Measurements from ENCODE around the gene RFC1. TPM values are rescaled to one million over a fixed set of nuclear protein-coding genes. Genes with fewer than 3 reads are reported as not detected.
A peak's percentile ranks its signal among the peaks of the same experiment; 100 is the strongest.
"Not testable (repeated sequence)": the region's sequence is repeated elsewhere in the genome, so short reads cannot be mapped to it uniquely, and the experiment has no call there.

RFC1 gene
- total RNA-seq, 3 donors from 2014 or later, result 24.2 to 47.3 (median 29.5) TPM

GRCh38 chr4:39406763-39407583, 40.8 kb upstream of the RFC1 start, which contains the start of gene KLB:
Gene KLB, plus strand, starts transcription at chr4:39406930. Its CDS starts 20 bp downstream, at chr4:39406950.
- no peak for TF ChIP-seq CTCF (IDR thresholded peaks at IDR 0.05)
- no peaks in the 10 kb centered on the region for H3K9me3 ChIP-seq
- peak; percentile 100 for ATAC-seq
- no peaks in the 10 kb centered on the region for H3K36me3 ChIP-seq (ENCODE audit: low read depth)
- no peak within 1 kb of the TSS for H3K4me3 ChIP-seq
- peak in 2 of 3 donors; percentile 43 to 61 for DNase-seq
- H3K4me1 ChIP-seq (ENCODE audit: low read depth), result no peaks in the 10 kb centered on the region
- intact Hi-C loops (cut with DNase I, micrococcal nuclease), result no loop called here

GRCh38 chr4:39401640-39402039, 35.5 kb upstream of the RFC1 start:
- ATAC-seq; H3K9me3 ChIP-seq; H3K4me3 ChIP-seq; H3K4me1 ChIP-seq (ENCODE audit: low read depth); H3K36me3 ChIP-seq (ENCODE audit: low read depth); DNase-seq; intact Hi-C loops (cut with DNase I, micrococcal nuclease): not testable (repeated sequence)

- H3K36me3 ChIP-seq (ENCODE audit: low read depth), result no peaks in the 10 kb centered on the region
- no peaks in the 10 kb centered on the region for H3K4me1 ChIP-seq (ENCODE audit: low read depth)
- intact Hi-C loops (cut with DNase I, micrococcal nuclease), result no loop called here
- H3K4me3 ChIP-seq, result no peak overlapping the region
- no peak for DNase-seq
- ATAC-seq, result no peak
- TF ChIP-seq CTCF (IDR thresholded peaks at IDR 0.05), result no peak
- no peaks in the 10 kb centered on the region for H3K9me3 ChIP-seq
Measured at GRCh38 chr4:39394706-39395105, 28.5 kb upstream of the RFC1 start.

GRCh38 chr4:39390603-39391002, 24.4 kb upstream of the RFC1 start:
- no peak for ATAC-seq
- DNase-seq, result no peak
- intact Hi-C loops (cut with DNase I, micrococcal nuclease), result no loop called here

GRCh38 chr4:39384563-39384962, 18.4 kb upstream of the RFC1 start:
- intact Hi-C loops (cut with DNase I, micrococcal nuclease), result no loop called here
- no peak for TF ChIP-seq CTCF (IDR thresholded peaks at IDR 0.05)
- ATAC-seq, result no peak
- no peaks in the 10 kb centered on the region for H3K4me1 ChIP-seq (ENCODE audit: low read depth)
- no peaks in the 10 kb centered on the region for H3K36me3 ChIP-seq (ENCODE audit: low read depth)
- no peak for DNase-seq
- no peaks in the 10 kb centered on the region for H3K9me3 ChIP-seq
- no peak overlapping the region for H3K4me3 ChIP-seq

More at GRCh38 chr4:39390603-39391002, 24.4 kb upstream of the RFC1 start:
- no peak overlapping the region for H3K4me3 ChIP-seq
- TF ChIP-seq CTCF (IDR thresholded peaks at IDR 0.05), result no peak
- H3K9me3 ChIP-seq, result no peaks in the 10 kb centered on the region
- no peaks in the 10 kb centered on the region for H3K36me3 ChIP-seq (ENCODE audit: low read depth)
- no peaks in the 10 kb centered on the region for H3K4me1 ChIP-seq (ENCODE audit: low read depth)

GRCh38 chr4:39383690-39384089, 17.5 kb upstream of the RFC1 start:
- Histone ChIP-seq H3K4me1 (ENCODE audit: low read depth) (no peaks in the 10 kb centered on the region), H3K4me3 (no peak overlapping the region), H3K36me3 (ENCODE audit: low read depth) (no peaks in the 10 kb centered on the region), H3K9me3 (no peaks in the 10 kb centered on the region)
- TF ChIP-seq CTCF (IDR thresholded peaks at IDR 0.05), result no peak
- intact Hi-C loops (cut with DNase I, micrococcal nuclease), result no loop called here
- peak in 1 of 3 donors; percentile 20 for DNase-seq
- ATAC-seq, result no peak

Data from mucosa of descending colon (tissue), 3 donors.